Glomerular endothelial cell (primary cell): ENCODE results near the gene PTCHD1. TPM values are rescaled to one million over a fixed set of nuclear protein-coding genes. Genes with fewer than 3 reads are reported as not detected.
A peak's percentile ranks its signal among the peaks of the same experiment; 100 is the strongest.

Experiments
- DNase-seq: peaks from one replicate; pipeline ENCODE4 v3.0.0-alpha.2; 2011; ENCODE audit warnings: low read depth, low spot score; ENCODE audit errors: extremely low read depth
- total RNA-seq: library from RNA; depleted of rRNA; stranded (reverse); fragments of >200 nt; gene quantifications from 2 replicates; pipeline ENCODE4 v1.2.3, GENCODE V29; 2015

PTCHD1 gene
- 0.12 and 0.19 TPM in 2 replicates for total RNA-seq

DNA sequence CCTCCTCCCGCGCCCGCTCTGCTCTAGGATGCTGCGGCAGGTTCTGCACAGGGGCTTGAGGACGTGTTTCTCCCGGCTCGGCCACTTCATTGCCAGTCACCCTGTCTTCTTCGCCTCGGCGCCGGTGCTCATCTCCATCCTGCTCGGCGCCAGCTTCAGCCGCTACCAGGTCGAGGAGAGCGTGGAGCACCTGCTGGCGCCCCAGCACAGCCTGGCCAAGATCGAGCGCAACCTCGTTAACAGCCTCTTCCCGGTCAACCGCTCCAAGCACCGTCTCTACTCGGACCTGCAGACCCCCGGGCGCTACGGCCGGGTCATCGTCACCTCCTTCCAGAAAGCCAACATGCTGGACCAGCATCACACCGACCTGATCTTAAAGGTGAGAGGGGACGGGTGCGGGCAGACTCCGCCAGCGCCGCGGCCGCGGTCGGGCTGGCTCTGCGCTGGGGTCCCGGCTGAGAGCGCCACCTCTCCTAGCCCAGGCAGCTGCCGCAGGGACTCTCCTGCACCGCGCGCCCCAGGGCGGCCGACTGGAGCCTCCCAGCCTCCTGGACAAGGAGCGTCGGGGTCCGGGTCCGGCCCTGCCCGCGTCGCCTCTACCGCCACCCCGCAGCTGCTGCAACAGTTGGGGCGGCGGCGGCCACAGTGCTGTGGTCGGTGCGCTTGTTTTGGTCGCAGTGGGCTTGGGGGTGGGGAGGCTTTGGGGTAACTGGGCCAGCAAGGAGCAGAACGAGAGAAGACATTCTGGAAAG is at the start of gene PTCHD1:
PTCHD1 (plus strand) TSS at position 2 of the 752 bp plus-strand sequence; CDS start at position 29, 27 bp downstream.
- DNase-seq, result no peak

DNA sequence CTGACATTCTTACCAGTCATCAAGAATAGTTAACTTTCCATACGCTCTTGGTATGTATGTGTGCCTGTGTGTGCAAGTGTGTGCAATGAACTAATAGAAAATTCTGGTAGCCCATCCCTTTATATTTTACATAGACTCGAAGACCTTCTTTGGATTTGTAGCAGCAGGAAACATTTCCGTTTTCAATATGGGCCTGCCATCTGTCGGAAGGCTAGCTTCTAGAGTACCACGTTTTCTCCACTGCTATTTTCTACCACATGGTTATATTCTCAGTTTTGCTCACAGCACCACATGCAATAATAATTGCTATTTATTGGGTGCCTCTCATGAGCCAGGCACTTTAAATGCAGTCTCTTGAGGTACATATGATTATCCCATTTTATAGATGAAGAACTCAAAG is 47.9 kb upstream of the PTCHD1 start:
- no peak for DNase-seq

DNA sequence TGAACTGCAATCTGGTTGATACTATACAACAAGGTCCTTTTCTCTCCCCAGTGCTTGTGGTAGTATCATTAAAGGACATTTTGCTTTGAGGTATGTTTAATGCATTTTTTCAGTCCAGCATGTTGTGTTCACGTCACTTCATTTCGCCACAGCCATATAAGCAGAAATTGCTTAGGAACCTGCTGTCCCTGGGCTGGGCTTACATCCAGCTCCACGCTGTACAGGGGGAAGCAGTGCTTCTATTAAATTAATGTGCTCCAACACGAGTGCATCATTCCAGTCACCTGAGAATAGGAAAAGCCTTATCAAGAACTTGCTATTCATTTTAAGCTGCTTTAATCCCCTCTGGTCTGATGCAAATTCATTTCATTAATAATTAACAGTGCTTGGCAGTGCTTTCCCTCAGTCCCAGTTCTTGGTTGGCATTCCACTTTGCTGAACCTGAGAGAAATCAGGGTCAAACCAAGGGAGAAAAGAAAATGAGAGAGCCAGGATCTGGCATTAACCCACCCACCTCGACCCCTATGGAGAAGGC is 47.4 kb upstream of the PTCHD1 start:
- DNase-seq, result no peak

DNA sequence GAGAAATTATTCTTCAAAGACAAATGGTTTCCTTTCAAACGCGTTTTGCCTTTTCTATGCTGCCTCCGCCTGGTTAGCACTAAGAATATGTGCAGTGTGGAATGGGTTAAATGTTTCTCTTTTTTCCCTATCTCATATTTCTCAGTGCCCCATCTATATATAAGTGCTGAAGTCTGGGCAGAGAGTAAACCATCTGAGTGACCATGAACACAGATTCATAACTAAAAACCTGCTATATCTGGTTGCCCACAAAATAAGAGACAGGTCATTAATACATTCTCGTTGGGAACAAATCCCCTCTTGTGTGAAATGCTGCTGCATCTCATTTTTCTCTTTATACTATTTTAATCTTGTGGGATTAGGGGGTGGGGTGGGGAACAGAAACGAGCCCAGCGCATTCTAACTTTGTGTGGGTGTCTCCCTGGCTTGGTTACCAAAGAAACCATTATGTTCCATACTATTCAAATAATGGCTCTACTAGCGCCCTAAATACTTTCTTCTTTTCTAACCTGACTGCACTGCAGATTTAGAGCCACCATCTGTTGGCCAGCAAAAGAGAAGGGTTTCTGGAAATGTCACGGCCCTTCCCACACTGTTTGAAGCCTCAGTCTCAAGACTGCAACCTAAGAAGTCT is 42.2 kb upstream of the PTCHD1 start:
- DNase-seq, result no peak

DNA sequence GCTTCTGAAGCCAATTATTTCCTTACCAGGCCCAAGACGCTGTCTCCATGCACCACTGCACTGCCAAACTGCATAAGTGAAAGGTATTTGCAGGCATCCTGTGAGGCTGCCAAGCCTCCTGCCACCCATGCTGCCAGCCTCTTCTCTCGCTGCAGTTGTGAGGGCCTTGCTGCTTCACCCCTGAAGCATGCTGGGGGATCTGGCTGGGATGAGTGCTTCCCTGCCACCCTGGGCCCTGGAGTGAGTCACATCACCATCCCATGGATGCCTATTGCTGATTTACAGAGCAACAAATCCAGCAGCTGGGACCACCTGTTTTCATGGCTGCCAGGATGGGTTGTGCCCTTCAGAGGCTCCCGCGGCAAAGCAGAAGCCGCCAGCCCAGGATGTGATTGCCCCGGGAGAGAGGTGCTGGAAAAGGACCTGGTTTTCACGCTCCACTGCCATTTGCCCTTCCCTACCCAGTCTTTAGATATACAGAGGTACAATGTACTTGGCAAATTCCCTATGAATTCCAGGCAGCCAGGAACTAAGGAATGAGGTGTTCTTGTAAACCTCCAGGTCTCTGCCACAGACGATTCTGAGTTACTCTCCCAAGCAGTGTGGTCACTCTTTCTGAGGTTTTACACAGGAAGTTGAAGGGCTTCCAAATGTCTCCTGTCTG is 41.5 kb upstream of the PTCHD1 start:
- no peak for DNase-seq

DNA sequence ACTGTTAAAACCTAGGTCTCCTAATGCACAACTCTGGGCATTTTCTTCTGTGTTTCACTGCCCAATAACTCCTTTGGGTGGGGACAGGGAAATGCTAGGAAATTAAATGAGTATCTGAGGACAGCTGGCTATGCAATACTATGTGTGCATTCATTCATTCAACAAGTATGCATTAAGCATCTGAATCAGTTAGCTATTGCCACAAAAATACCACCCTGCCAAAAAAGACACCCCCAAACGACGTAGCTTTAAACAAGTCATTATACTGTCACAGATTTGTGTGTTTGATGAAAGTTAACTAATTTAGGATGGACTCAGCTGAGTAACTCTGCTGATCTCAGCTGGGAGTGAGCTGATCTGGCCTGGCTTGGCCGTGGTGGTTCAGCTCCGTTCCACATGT is 29.8 kb upstream of the PTCHD1 start:
- no peak for DNase-seq

DNA sequence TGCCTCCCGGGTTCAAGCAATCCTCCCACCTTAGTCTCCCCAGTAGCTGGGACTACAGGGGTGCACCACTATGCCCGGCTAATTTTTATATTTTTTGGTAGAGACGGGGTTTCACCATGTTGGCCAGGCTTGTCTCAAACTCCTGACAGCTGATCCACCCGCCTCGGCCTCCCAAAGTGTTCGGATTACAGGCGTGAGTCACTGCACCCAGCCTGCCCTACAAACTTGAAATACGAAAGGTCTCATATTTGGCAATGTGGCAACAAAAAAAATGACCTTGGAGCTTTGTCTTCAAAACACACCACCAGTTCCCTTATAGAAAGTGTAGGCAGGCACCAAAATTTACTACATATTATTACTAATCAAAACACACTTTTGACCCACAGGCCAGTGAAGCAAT is 22.9 kb upstream of the PTCHD1 start:
- no peak for DNase-seq

DNA sequence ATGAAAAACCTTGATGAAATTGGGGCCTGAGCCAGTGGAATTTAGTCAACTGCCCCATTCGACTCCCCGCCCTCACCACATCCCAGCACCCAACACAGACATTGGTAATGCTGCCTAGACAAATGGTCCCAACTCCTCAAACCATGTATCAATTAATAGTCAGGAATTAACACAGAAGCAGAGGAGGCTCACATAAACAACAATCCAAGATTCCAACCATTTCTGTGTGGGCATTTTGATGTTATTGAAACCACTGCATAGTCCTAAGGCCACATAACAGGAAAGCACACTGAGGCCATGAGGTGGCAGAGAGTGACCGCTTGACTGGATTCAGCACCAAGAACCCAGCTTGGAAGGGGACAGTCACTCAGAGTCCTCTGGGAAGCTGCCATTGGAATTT is 22.5 kb upstream of the PTCHD1 start:
- DNase-seq, result no peak

DNA sequence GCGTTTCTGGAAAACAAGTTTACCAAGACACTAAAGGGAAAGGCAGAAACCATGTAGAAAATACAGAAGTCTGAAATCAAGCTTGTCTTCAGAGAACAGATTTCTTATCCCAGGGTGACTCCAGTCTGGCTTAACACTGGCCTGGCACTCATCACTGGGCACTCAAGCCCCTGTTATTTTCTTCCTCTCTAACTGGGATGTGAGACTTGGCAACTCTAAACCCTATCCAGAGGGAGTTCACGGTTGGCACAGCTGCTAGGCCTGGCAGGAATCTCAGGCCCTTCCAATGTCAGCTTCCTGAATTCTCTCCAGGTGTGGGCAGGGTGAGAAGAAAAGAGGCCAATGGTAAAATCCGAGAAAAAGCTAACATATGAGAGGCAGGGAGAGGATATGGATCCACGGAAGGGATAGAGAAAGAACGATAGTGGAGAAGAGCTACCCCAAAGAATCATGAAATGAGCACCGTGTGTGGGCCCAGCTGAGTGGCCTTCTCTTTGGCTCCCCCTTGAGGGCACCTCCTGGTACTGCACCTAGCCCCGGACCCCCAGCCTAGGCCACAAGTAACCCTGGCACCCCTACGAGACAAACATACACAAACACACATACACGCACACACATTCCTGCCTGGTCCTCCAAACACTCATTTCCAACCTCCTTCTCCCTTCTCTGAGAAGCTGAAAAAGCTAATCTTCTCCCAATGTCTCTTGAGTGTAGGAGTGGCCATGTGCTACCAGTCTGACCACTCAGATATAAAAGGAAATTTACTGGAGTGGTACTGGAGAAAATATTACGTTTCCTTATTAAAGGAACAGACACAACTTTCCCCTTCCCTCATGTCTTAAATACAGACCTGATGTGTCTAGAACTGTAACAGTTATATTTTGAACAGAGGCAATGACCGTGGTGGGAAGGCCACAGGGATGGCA is 16.6 kb upstream of the PTCHD1 start:
- DNase-seq, result peak; percentile 3

DNA sequence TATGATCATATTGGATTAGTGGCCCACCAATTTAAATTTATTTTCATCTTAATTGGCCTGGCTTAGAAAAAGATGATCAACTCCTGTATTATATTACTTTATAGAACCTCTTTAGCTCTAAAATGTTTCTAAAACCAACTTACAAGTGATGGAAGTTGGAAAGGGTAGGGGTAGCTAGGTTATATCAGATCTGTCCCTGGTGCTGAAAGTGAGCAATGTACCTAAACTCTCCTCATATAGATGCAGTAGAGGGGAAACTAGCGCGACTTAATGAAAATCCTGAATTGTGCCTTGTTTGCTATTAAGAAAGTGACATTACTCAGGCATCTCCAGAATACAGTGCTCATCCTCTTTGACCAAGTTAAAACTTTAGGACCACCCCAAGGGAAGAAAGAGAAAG is 7.5 kb upstream of the PTCHD1 start:
- DNase-seq, result no peak

DNA sequence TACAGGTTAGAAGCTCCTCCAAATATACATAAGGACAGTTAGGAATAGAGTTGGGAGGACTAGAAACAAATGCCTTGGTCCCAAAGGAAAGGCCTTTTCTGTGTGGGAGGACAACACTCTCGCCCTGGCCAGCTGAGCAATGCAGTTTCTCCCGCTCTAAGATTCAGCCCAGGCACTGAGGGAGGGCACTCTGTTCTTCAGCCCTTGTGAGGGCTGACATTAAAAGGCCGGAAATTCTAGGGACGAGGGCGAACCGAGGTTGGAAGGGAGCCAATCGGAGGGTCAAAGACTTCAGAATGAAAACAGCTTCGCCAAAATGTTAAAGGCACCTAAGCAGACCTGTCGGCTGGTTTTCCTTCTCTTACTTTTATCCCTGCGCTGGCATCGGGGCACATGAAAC is 2.9 kb upstream of the PTCHD1 start:
- no peak for DNase-seq

DNA sequence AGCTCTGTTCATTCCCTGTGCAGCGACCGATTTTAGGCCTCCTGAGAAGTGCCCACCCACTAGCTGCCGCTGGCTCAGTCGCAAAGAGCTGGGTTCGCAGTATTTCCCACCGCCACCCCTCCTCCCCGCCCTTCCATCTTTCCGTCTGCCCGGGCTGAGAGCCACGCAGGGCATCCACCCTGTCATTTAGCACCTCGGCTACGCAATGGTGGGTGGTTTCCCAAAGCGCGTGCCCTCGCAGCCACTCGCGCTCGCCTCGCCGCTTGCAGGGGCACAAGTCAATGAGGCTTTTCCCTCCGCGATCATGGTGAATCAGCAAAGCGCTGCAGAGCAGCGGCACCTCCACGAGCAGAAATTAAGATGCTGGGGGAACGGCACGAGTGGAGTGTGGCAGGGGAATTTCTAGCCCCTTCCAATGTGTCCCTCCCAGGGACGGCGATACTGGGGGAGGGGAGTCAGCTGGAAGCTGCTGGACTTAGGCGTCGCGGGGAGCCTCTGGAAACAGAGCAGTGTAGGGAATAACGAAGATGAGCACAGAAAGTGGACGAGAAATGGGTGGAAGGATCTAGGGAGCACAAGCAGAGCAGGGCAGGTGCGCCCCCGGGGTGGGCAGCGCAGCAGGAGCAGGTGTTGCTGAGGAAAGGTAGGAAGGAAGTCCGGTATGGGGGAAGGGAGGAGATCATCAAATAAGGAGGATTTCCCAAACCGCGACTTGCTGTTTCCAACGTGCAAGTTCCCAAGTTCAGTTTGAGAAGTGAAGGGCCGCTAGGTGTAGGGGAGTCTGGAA is 2.4 kb upstream of the PTCHD1 start:
- DNase-seq, result no peak

DNA sequence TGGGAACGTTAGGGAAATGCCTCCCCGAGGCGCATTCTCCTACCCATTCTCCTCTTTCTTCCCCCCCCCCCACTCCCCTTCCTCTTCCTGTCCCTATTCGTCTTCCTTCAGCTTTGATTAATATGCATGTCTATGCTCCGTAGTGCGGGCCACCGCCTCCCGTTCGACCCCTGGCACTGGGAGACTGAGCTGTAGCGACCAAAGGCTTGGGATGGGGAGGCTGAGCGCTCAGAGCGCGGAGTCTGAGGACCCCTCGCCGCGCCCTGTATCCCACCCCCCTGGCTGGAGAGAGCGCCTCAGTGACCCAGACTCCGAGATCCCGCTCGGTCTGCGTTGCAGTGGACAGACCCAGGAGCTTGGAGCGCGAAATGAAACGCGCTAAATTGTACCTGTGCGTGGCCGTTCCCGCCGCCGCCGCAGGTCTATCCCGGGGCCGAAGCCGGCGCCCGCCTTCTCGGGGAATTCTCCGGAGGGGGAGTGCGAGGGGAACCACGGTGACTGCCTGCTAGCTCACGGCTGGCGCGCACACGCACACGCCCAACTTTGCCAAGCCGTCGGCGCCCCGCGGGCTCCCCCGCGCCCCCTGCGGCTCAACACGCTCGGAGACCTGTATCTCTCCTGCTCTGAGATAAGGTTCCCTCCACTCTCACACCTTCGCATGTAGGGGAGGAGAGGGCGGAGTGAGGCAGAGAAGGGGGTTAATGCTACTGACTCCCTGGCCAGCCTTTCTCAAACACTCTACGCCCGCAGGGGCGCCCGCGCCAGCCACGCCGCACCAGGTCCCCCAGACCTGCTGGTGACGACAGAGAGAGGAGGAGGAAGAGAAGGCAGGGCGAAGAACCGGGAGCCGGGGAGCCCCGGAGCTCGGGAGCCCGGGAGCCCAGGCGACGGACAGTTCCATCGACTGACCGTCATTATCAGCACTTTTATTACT is 1.5 kb upstream of the PTCHD1 start:
- no peak for DNase-seq

DNA sequence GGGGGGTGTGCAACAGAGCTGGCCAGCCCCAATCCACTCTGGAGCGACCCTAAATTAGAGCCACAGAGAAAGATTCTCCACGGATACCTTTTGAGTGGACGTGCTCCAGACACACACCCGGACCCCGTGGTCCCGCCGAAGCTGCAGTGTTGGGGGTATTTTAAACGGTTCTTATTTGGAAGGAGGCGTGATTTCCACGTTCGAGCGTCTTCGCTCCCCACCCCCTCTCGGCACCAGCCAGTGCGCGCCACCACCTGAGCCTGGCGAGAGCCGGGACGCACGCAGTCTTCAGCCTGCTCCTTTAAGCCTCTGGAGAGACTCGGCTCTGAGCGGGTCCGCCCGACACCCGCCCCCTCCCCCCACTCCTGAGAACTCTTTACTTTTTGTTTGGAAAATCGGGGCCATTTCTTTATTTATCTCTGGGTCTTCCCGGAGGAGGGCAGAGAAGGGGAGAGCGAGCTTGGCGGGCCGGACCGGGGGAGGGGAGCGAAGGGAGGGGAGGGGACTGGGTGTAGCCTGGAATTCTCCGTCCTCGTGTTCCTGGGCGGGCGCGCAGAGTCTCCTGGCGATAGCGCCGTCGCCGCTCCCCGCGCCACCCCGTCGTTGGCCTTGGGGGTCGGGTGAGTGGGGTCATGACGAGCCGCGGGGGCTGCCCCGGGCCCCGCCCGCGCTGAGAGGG is 668 bp upstream of the PTCHD1 start:
- no peak for DNase-seq

DNA sequence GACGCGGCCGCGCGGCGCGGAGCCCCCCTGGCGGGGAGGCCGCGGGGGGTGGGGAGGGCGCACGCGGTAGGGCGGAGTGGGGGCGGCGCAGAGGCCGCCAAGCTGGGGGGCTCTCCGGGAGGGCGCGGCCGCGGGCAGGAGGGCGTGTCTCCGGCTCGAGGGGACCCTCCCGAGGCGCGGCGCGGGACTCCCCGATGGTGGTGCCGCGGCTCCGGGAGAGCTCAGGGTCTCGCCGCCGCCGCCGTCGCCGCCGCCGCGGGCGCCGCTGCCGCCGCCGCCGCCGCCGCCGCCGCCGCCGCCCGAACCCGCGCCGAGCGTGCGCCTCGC is 165 bp upstream of the PTCHD1 start:
- DNase-seq, result no peak

DNA sequence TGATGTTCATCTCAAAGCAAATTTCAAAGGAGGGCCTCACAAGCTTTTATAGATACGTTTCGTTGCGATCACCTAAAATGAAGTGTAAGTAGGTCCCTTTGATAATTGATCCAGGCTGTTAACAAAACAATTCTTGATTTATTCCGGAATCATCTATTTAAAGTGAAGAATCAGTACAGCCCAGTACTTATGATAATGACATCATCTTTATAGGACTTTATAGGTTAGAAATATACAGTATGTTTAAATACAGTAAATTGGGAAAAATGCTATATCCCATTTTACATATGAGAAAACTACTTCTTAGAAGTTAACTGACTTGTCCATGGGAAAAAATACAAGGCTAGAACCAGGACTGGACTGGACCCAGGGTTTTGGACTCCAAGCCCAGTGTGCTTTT is 3.7 kb downstream of the PTCHD1 start:
- no peak for DNase-seq

DNA sequence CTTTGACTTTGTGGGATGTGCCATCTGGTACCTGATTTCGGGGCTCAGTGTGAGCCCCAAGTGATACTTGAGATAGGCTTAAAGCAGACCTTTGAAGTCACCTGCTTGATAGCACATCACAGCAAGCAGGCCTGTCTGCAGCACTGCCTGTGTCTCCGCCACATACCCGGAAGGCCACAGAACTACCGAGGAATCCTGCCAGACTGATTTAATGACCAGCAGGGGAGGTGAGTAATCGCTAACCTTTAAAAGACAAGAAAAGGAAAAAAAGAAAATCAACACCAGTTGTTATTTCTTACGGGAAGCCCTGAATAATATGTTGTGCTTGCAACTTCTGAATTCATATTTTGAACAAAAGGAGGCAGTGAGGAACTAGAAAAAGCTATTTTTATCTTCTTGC is 6.8 kb downstream of the PTCHD1 start:
- DNase-seq, result no peak

DNA sequence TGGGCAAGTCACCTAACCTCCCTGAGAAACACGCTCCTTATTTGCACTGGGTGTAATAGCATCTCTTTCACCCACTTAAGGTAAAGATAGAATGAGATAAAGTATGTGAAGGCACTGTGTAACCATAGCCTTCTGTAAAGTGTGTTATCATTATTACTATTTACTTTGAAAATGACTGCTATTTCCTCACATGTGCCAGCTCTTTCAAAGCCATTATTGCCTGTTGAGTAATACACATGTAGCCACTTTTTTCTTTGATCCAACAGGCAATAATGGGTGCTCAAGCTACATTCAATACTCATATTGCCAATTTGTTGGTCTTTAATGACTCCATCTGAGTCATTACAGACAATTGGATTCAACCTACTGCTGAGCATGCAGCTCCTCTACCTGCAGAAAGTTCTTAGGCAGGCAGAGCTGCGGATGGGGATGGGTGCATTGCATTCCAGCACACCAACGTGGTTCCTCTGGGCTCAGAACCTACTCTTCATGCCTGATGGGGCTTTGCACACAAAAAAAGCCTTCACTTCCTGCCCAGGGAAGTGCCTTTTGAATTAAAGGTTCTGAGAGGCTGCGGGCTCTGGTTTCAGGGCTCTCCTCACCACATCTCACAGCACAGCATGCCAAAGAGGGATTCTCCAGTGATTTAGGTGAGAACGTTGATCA is 9.7 kb downstream of the PTCHD1 start:
- no peak for DNase-seq
